ENCODE results near the gene AGMAT.

Gene AGMAT

GRCh38 chr1:15617173-15618076 lies 32.6 kb upstream of the AGMAT start, which contains the start of gene DDI2:
Gene DDI2, plus strand, starts transcription at chr1:15617458. Its CDS starts 213 bp downstream, at chr1:15617671.
- peak within 1 kb of the TSS; percentile 54 for H2AFZ ChIP-seq (ENCODE audit: low read length)

GRCh38 chr1:15616373-15617172 lies 31.7 kb upstream of the AGMAT start:
- Histone ChIP-seq H3K9me2 (replicated peaks; ENCODE audit: insufficient read depth, low read length) (no peaks in the 10 kb centered on the region), H3K9me3 (replicated peaks; ENCODE audit: insufficient read depth, low read length) (no peaks in the 10 kb centered on the region)
- no peak for DNase-seq

More at GRCh38 chr1:15617173-15618076, 32.6 kb upstream of the AGMAT start, which contains the start of gene DDI2:
- H3K9ac ChIP-seq (ENCODE audit: low read length): peak within 1 kb of the TSS; percentile 84
- peak; percentile 92 for DNase-seq
- no peak for TF ChIP-seq CTCF (IDR thresholded peaks at IDR 0.05; ENCODE audit: low read length)
- TF ChIP-seq EZH2 (optimal IDR thresholded peaks at IDR 0.05; ENCODE audit: low read depth, low read length): no peak
- TF ChIP-seq EZH2phosphoT487 (IDR thresholded peaks at IDR 0.05; ENCODE audit: low read length): no peak
- peaks cover 7% of the 10 kb centered on the region; the same call in 1 of the 2 replicates for H3K4me1 ChIP-seq (ENCODE audit: low read length)
- peak within 1 kb of the TSS; percentile 75 for H3K27ac ChIP-seq (ENCODE audit: low read length)
- H3F3A ChIP-seq (ENCODE audit: insufficient read depth, low read length): peaks cover 24% of the 10 kb centered on the region
- no peaks in the 10 kb centered on the region for H3K9me2 ChIP-seq (replicated peaks; ENCODE audit: insufficient read depth, low read length)
- peak within 1 kb of the TSS; percentile 88 for H3K4me3 ChIP-seq (ENCODE audit: low read length)
- H3K9me3 ChIP-seq (replicated peaks; ENCODE audit: insufficient read depth, low read length): no peaks in the 10 kb centered on the region
- peaks cover 50% of the 10 kb centered on the region for H3K79me2 ChIP-seq (ENCODE audit: low read length)
- H3K27me3 ChIP-seq (replicated peaks; ENCODE audit: insufficient read depth, low read length): no peaks in the 10 kb centered on the region
- H4K20me1 ChIP-seq (ENCODE audit: insufficient read depth, low read length): peaks cover 3% of the 10 kb centered on the region; the same call in 1 of the 2 replicates
- H3K36me3 ChIP-seq (replicated peaks; ENCODE audit: insufficient read depth, low read length): no peaks in the 10 kb centered on the region
- peak within 1 kb of the TSS; percentile 76 for H3K4me2 ChIP-seq (ENCODE audit: low read depth, low read length)

GRCh38 chr1:15610167-15610566 lies 25.3 kb upstream of the AGMAT start:
- no peak overlapping the region for H2AFZ ChIP-seq (ENCODE audit: low read length)
- H3K9me3 ChIP-seq (replicated peaks; ENCODE audit: insufficient read depth, low read length): no peaks in the 10 kb centered on the region
- no peaks in the 10 kb centered on the region for H3K27me3 ChIP-seq (replicated peaks; ENCODE audit: insufficient read depth, low read length)
- H3K9ac ChIP-seq (ENCODE audit: low read length): no peak overlapping the region
- H3K36me3 ChIP-seq (replicated peaks; ENCODE audit: insufficient read depth, low read length): no peaks in the 10 kb centered on the region
- no peak overlapping the region for H3K4me3 ChIP-seq (ENCODE audit: low read length)
- H3K9me2 ChIP-seq (replicated peaks; ENCODE audit: insufficient read depth, low read length): no peaks in the 10 kb centered on the region
- H3K4me2 ChIP-seq (ENCODE audit: low read depth, low read length): no peak overlapping the region
- H3K4me1 ChIP-seq (ENCODE audit: low read length): no peaks in the 10 kb centered on the region; the same call in 1 of the 2 replicates
- H3K27ac ChIP-seq (ENCODE audit: low read length): no peak overlapping the region
- no peaks in the 10 kb centered on the region for H3K79me2 ChIP-seq (ENCODE audit: low read length)
- no peak for DNase-seq
- TF ChIP-seq EZH2 (optimal IDR thresholded peaks at IDR 0.05; ENCODE audit: low read depth, low read length) (no peak), EZH2phosphoT487 (IDR thresholded peaks at IDR 0.05; ENCODE audit: low read length) (no peak), CTCF (IDR thresholded peaks at IDR 0.05; ENCODE audit: low read length) (no peak)
- H4K20me1 ChIP-seq (ENCODE audit: insufficient read depth, low read length): no peaks in the 10 kb centered on the region
- H3F3A ChIP-seq (ENCODE audit: insufficient read depth, low read length): no peaks in the 10 kb centered on the region

More at GRCh38 chr1:15616373-15617172, 31.7 kb upstream of the AGMAT start:
- Histone ChIP-seq H3K4me2 (ENCODE audit: low read depth, low read length) (peak overlapping the region; percentile 64), H4K20me1 (ENCODE audit: insufficient read depth, low read length) (no peaks in the 10 kb centered on the region), H3K9ac (ENCODE audit: low read length) (peak overlapping the region; percentile 47; the same call in 1 of the 2 replicates), H3F3A (ENCODE audit: insufficient read depth, low read length) (peaks cover 24% of the 10 kb centered on the region), H3K4me1 (ENCODE audit: low read length) (peaks cover 7% of the 10 kb centered on the region; the same call in 1 of the 2 replicates), H3K27me3 (replicated peaks; ENCODE audit: insufficient read depth, low read length) (no peaks in the 10 kb centered on the region), H3K79me2 (ENCODE audit: low read length) (peaks cover 41% of the 10 kb centered on the region), H3K36me3 (replicated peaks; ENCODE audit: insufficient read depth, low read length) (no peaks in the 10 kb centered on the region), H3K27ac (ENCODE audit: low read length) (peak overlapping the region; percentile 61), H3K4me3 (ENCODE audit: low read length) (peak overlapping the region; percentile 63), H2AFZ (ENCODE audit: low read length) (peak overlapping the region; percentile 54)
- TF ChIP-seq CTCF (IDR thresholded peaks at IDR 0.05; ENCODE audit: low read length): no peak

All from MM.1S (cell line).